Measurements from ENCODE around the gene TTI1. TPM values are rescaled to one million over a fixed set of nuclear protein-coding genes. Genes with fewer than 3 reads are reported as not detected.
A peak's percentile ranks its signal among the peaks of the same experiment; 100 is the strongest.

TTI1 gene
- total and polyA plus RNA-seq, 2 of the 13 experiments (the other 11 are each of a cell fraction or from before 2014, with no cell fraction given), result 22.9 to 39.8 TPM

DNA sequence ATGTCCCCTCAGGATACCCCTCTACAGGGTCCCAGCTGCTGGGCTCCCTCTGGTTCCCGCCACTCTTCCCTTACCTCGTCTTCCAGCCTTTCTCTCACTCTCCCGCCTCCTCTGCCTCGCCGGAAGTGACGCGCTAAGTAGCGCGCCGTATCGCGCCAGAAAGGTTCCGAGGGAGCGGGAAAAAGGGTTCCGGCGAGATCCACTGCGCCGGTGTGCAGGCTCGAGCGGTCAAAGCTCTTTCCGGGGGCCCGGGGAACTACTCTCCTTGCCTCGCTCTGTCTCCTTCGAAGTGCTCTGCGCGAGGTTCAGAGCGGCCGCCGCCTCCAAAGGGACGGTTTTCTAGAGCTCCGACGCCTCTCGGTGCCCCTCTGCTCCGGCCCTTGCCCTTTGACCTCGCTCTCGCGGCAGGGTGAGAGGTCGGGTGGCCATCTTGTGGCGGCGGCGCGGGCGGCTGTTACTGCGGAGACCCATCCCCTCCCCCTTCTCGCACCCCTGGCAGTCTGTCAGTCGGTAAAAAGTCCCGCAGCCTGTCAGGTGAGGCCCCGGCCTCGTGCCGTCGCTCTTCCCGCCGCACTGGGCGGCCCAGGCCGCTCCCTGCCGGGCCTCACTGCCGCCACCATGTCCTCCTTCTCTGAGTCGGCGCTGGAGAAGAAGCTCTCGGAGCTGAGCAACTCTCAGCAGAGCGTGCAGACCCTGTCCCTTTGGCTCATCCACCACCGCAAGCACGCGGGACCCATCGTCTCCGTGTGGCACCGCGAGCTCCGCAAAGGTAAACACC lies at the start of gene TTI1, which contains the start of gene RPRD1B (continued):
- TF ChIP-seq ZNF746 (CRISPR knock-in tag; IDR thresholded peaks at IDR 0.05), result peak; percentile 78
- peak; percentile 96 for TF ChIP-seq RBM39 (IDR thresholded peaks at IDR 0.05; ENCODE audit: low read depth, low read length, poor library complexity, severe bottlenecking)
- peak; percentile 99 for TF ChIP-seq KMT2B (CRISPR knock-in tag; IDR thresholded peaks at IDR 0.05)
- TF ChIP-seq, protein P1, sequence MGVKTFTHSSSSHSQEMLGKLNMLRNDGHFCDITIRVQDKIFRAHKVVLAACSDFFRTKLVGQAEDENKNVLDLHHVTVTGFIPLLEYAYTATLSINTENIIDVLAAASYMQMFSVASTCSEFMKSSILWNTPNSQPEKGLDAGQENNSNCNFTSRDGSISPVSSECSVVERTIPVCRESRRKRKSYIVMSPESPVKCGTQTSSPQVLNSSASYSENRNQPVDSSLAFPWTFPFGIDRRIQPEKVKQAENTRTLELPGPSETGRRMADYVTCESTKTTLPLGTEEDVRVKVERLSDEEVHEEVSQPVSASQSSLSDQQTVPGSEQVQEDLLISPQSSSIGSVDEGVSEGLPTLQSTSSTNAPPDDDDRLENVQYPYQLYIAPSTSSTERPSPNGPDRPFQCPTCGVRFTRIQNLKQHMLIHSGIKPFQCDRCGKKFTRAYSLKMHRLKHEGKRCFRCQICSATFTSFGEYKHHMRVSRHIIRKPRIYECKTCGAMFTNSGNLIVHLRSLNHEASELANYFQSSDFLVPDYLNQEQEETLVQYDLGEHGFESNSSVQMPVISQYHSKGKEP (CRISPR knock-in tag; IDR thresholded peaks at IDR 0.05), result peak; percentile 72
- peak; percentile 87 for TF ChIP-seq IRX3 (CRISPR knock-in tag; IDR thresholded peaks at IDR 0.05; ENCODE audit: borderline replicate concordance, low read depth)
- no peak for TF ChIP-seq JUNB (CRISPR knock-in tag; IDR thresholded peaks at IDR 0.05; ENCODE audit: borderline replicate concordance)
- TF ChIP-seq ZFP36L1 (CRISPR knock-in tag; IDR thresholded peaks at IDR 0.05), result no peak; the same call in 1 of the 2 replicates
- TF ChIP-seq FOXM1 (CRISPR knock-in tag; IDR thresholded peaks at IDR 0.05), result peak; percentile 26; the same call in 1 of the 2 replicates
- peak; percentile 99 for TF ChIP-seq GATAD1 (CRISPR knock-in tag; IDR thresholded peaks at IDR 0.05)
- TF ChIP-seq EP300 (IDR thresholded peaks at IDR 0.05; ENCODE audit: low read depth in 2 of 2, low read length in 2 of 2), result peak; percentile 9 to 71; a peak in 2 of 4 replicates
- TF ChIP-seq EP300 (CRISPR knock-in tag; IDR thresholded peaks at IDR 0.05; ENCODE audit: borderline replicate concordance), result peak; percentile 29
- peak; percentile 99 for TF ChIP-seq ZMAT3 (CRISPR knock-in tag; conservative IDR thresholded peaks at IDR 0.05)
- TF ChIP-seq POLR2G (IDR thresholded peaks at IDR 0.05; ENCODE audit: low read depth, low read length), result peak; percentile 99
- TF ChIP-seq, protein P2, sequence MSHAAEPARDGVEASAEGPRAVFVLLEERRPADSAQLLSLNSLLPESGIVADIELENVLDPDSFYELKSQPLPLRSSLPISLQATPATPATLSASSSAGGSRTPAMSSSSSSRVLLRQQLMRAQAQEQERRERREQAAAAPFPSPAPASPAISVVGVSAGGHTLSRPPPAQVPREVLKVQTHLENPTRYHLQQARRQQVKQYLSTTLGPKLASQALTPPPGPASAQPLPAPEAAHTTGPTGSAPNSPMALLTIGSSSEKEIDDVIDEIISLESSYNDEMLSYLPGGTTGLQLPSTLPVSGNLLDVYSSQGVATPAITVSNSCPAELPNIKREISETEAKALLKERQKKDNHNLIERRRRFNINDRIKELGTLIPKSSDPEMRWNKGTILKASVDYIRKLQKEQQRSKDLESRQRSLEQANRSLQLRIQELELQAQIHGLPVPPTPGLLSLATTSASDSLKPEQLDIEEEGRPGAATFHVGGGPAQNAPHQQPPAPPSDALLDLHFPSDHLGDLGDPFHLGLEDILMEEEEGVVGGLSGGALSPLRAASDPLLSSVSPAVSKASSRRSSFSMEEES (CRISPR knock-in tag; IDR thresholded peaks at IDR 0.05), result peak; percentile 73
- peak; percentile 9; the same call in 1 of the 2 replicates for TF ChIP-seq ONECUT2 (CRISPR knock-in tag; IDR thresholded peaks at IDR 0.05)
- peak; percentile 87 for TF ChIP-seq ZBTB20 (CRISPR knock-in tag; IDR thresholded peaks at IDR 0.05; ENCODE audit: borderline replicate concordance, low read depth)
- no peak for TF ChIP-seq FOSL1 (CRISPR knock-in tag; IDR thresholded peaks at IDR 0.05; ENCODE audit: borderline replicate concordance)
- TF ChIP-seq, protein P3, sequence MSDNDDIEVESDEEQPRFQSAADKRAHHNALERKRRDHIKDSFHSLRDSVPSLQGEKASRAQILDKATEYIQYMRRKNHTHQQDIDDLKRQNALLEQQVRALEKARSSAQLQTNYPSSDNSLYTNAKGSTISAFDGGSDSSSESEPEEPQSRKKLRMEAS (IDR thresholded peaks at IDR 0.05), result peak; percentile 96
- no peak for TF ChIP-seq SP140L (CRISPR knock-in tag; IDR thresholded peaks at IDR 0.05; ENCODE audit: borderline replicate concordance)
- peak; percentile 99 for TF ChIP-seq ZNF605 (CRISPR knock-in tag; IDR thresholded peaks at IDR 0.05)
- TF ChIP-seq ZNF124 (CRISPR knock-in tag; IDR thresholded peaks at IDR 0.05), result 0 out of 2 replicates have a peak, but pooled peaks have one; percentile 70
- TF ChIP-seq HOXD1 (CRISPR knock-in tag; IDR thresholded peaks at IDR 0.05), result peak; percentile 81
- TF ChIP-seq ZNF550 (CRISPR knock-in tag; IDR thresholded peaks at IDR 0.05; ENCODE audit: borderline replicate concordance), result no peak
- TF ChIP-seq KLF6 (CRISPR knock-in tag; IDR thresholded peaks at IDR 0.05), result 0 out of 2 replicates have a peak, but pooled peaks have one; percentile 51
- no peak for TF ChIP-seq ARNT (IDR thresholded peaks at IDR 0.05)
- TF ChIP-seq, protein P4, sequence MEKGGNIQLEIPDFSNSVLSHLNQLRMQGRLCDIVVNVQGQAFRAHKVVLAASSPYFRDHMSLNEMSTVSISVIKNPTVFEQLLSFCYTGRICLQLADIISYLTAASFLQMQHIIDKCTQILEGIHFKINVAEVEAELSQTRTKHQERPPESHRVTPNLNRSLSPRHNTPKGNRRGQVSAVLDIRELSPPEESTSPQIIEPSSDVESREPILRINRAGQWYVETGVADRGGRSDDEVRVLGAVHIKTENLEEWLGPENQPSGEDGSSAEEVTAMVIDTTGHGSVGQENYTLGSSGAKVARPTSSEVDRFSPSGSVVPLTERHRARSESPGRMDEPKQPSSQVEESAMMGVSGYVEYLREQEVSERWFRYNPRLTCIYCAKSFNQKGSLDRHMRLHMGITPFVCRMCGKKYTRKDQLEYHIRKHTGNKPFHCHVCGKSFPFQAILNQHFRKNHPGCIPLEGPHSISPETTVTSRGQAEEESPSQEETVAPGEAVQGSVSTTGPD (CRISPR knock-in tag; IDR thresholded peaks at IDR 0.05), result peak; percentile 71
- peak; percentile 87; the same call in 1 of the 2 replicates for TF ChIP-seq ZNF792 (CRISPR knock-in tag; IDR thresholded peaks at IDR 0.05)
- no peak for TF ChIP-seq ZNF672 (CRISPR knock-in tag; IDR thresholded peaks at IDR 0.05)

Measured in HepG2 (cell line).